BLaER1 (cell line): ENCODE data around the gene ENGASE.

Experiments used
- H3K27ac ChIP-seq: shearing (Covaris generic); formaldehyde crosslinking; 2 replicates; pipeline ENCODE4 v1.8.1; 2022
- H3K27me3 ChIP-seq: shearing (Covaris generic); formaldehyde crosslinking; 2 replicates; pipeline ENCODE4 v1.8.1; 2022
- H3K36me3 ChIP-seq: shearing (Covaris generic); formaldehyde crosslinking; 2 replicates; pipeline ENCODE4 v1.8.1; 2022
- H3K4me1 ChIP-seq: shearing (Covaris generic); formaldehyde crosslinking; 2 replicates; pipeline ENCODE4 v1.8.1; 2022
- H3K4me2 ChIP-seq: shearing (Covaris generic); formaldehyde crosslinking; 2 replicates; pipeline ENCODE4 v1.8.1; 2022
- H3K4me3 ChIP-seq: shearing (Covaris generic); formaldehyde crosslinking; 2 replicates; pipeline ENCODE4 v1.8.1; 2022
- H3K9ac ChIP-seq: shearing (Covaris generic); formaldehyde crosslinking; 2 replicates; pipeline ENCODE4 v1.8.1; 2022
- H3K9me3 ChIP-seq: shearing (Covaris generic); formaldehyde crosslinking; 2 replicates; pipeline ENCODE4 v1.8.1; 2022
- H4K20me1 ChIP-seq: shearing (Covaris generic); formaldehyde crosslinking; 2 replicates; pipeline ENCODE4 v1.8.1; 2022
- Cebpa-rat ChIP-seq: shearing (Covaris generic); IDR thresholded peaks from 2 replicates; pipeline ENCODE4 v1.8.1; 2022

ENGASE gene

DNA sequence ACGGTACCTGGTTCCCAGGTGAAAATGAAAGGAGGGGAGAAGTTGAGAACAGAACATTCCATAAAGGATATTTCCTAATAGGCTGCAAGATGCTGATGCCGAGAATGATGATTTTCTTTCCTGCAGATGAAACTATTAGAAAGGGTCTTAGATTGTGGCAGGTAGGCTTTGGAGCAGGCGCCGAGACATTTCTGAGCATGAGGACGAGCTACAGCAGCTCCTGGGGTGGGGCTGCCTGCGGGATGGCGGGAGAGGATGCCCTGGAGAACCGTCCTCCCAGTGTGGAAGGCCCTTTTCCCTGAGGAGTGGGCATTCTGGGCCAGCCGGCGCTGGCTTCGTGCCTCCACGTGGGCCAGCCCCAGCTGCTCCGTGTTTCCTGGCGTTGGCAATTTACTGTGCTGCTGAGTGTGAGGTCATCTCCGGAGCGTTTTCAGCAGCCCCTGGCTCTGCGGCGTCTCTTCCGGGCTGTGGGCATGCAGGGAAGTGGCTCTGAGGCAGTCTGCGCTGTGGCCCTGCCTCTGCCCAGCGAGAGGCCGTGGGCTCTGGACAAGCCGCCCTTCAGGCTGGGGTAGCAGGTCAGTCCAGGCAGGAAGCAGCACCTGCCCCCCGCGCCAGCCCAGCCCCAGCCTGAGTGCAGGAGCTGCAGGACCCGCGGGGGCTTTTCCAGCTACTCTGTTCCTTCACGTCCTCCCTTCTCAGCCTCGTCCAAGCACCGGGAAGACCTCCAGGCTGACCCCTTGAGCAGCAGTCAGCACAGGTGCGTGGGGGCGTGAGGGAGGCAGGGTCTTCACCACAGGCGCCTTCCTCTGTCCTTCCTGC, 12.2 kb downstream of the ENGASE start:
- H3K36me3 ChIP-seq: peaks cover 63% of the 10 kb centered on the region
- TF ChIP-seq Cebpa-rat: no peak

GRCh38 chr17:79087428-79088143, 13.0 kb downstream of the ENGASE start:
- peaks cover 4% of the 10 kb centered on the region; the same call in 1 of the 2 replicates for H3K27me3 ChIP-seq
- H3K4me2 ChIP-seq: no peak overlapping the region
- TF ChIP-seq Cebpa-rat: no peak
- H3K36me3 ChIP-seq: peaks cover 55% of the 10 kb centered on the region
- H3K9me3 ChIP-seq: no peaks in the 10 kb centered on the region
- H3K9ac ChIP-seq: no peak overlapping the region
- H3K27ac ChIP-seq: no peak overlapping the region
- H3K4me1 ChIP-seq: peaks cover 27% of the 10 kb centered on the region
- peaks cover 63% of the 10 kb centered on the region for H4K20me1 ChIP-seq
- no peak overlapping the region for H3K4me3 ChIP-seq

More for the DNA sequence above, 12.2 kb downstream of the ENGASE start:
- Histone ChIP-seq H3K9ac (no peak overlapping the region), H4K20me1 (peaks cover 70% of the 10 kb centered on the region), H3K4me3 (no peak overlapping the region), H3K9me3 (no peaks in the 10 kb centered on the region), H3K4me1 (peaks cover 27% of the 10 kb centered on the region), H3K27me3 (no peaks in the 10 kb centered on the region), H3K4me2 (no peak overlapping the region), H3K27ac (no peak overlapping the region)

GRCh38 chr17:79088247-79088996, 13.8 kb downstream of the ENGASE start:
- H4K20me1 ChIP-seq: peaks cover 54% of the 10 kb centered on the region
- H3K9me3 ChIP-seq: no peaks in the 10 kb centered on the region
- no peak overlapping the region for H3K4me2 ChIP-seq
- H3K4me1 ChIP-seq: peaks cover 36% of the 10 kb centered on the region
- no peak overlapping the region for H3K4me3 ChIP-seq
- no peak for TF ChIP-seq Cebpa-rat
- H3K9ac ChIP-seq: no peak overlapping the region
- H3K27me3 ChIP-seq: peaks cover 13% of the 10 kb centered on the region; the same call in 1 of the 2 replicates
- peaks cover 47% of the 10 kb centered on the region for H3K36me3 ChIP-seq
- H3K27ac ChIP-seq: no peak overlapping the region

DNA sequence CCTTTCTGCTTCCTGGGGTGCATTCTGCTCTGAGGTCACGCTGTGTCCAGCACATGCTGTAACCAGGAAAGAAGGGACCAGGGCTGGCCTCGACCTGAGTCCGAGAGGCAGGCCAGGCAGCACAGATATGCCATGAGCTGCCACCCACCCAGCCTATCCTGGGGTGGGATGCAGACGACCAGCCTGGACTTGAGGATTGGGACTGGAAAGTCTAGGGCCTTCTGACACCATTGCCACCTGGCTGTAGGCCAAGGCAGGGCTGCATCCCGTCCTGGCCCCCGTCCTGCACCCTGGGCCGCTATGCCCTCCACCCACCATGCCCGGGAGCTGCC, 14.3 kb downstream of the ENGASE start:
- H3K27me3 ChIP-seq: peaks cover 18% of the 10 kb centered on the region; the same call in 1 of the 2 replicates
- no peaks in the 10 kb centered on the region for H3K9me3 ChIP-seq
- no peak overlapping the region for H3K4me2 ChIP-seq
- H3K27ac ChIP-seq: no peak overlapping the region
- H3K9ac ChIP-seq: no peak overlapping the region
- peaks cover 50% of the 10 kb centered on the region for H4K20me1 ChIP-seq
- peaks cover 41% of the 10 kb centered on the region for H3K36me3 ChIP-seq
- no peak overlapping the region for H3K4me3 ChIP-seq
- H3K4me1 ChIP-seq: peaks cover 41% of the 10 kb centered on the region
- TF ChIP-seq Cebpa-rat: no peak

- peaks cover 49% of the 10 kb centered on the region for H3K4me1 ChIP-seq
- H3K27ac ChIP-seq: no peak overlapping the region
- peaks cover 50% of the 10 kb centered on the region for H4K20me1 ChIP-seq
- peak overlapping the region; percentile 30; the same call in 1 of the 2 replicates for H3K4me2 ChIP-seq
- TF ChIP-seq Cebpa-rat: no peak
- H3K27me3 ChIP-seq: peaks cover 25% of the 10 kb centered on the region; the same call in 1 of the 2 replicates
- no peaks in the 10 kb centered on the region for H3K9me3 ChIP-seq
- H3K36me3 ChIP-seq: peaks cover 33% of the 10 kb centered on the region
- H3K4me3 ChIP-seq: no peak overlapping the region
- no peak overlapping the region for H3K9ac ChIP-seq
These were observed 15.3 kb downstream of the ENGASE start for GRCh38 chr17:79089720-79090442.

- H3K4me1 ChIP-seq: peaks cover 56% of the 10 kb centered on the region
These were observed 16.0 kb downstream of the ENGASE start for GRCh38 chr17:79090443-79091225.

DNA sequence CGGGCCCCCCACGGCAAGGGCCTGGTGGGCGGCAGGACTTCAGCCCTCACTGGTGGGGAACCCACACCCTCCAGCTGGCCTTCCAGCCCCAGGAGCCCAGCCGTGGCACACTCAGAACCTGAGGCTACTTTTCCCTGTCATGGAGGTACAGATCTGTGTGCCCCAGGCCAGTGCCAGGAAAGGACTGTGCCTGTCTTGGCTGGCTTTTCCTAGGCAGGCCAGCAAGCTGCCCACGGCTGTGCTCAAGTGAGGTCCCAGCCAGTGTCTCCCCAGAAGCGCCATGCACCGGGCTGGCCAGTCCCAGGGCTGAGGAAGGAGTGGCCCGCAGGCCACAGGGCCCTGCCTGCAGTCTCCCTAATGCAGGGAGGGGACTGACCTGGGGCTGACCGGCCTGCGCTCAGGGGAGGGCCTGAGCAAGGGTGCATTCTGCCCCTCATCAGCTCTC, 16.6 kb downstream of the ENGASE start:
- Histone ChIP-seq H3K9ac (no peak overlapping the region), H3K27ac (no peak overlapping the region)
- no peak for TF ChIP-seq Cebpa-rat

More at GRCh38 chr17:79090443-79091225, 16.0 kb downstream of the ENGASE start:
- Histone ChIP-seq H3K4me3 (no peak overlapping the region), H3K4me2 (peak overlapping the region; percentile 30), H4K20me1 (peaks cover 50% of the 10 kb centered on the region), H3K27me3 (peaks cover 32% of the 10 kb centered on the region; the same call in 1 of the 2 replicates), H3K36me3 (peaks cover 26% of the 10 kb centered on the region), H3K9me3 (no peaks in the 10 kb centered on the region), H3K27ac (no peak overlapping the region), H3K9ac (no peak overlapping the region)
- no peak for TF ChIP-seq Cebpa-rat

DNA sequence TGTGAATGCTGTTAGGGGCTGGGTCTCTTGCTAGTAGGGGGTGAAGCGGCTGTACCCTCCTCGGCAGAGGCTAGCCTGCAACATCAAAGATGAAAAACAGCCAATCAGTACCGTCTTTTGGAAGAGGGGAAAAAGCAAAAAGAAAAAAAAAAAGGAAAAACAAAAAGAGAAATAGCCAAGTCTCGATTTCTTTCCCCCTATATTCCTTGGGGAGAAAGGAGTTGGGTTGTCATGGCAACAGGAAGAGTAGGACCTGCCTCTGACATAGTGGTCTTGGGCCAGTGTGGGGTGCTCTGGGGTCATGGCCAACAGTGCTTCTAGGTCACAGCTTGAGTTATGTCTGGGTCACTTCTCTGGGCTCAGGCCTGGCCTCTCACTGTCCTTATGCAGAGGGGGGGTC, 17.9 kb downstream of the ENGASE start:
- H3K4me1 ChIP-seq: peaks cover 62% of the 10 kb centered on the region
- no peak overlapping the region for H3K27ac ChIP-seq
- H3K9me3 ChIP-seq: no peaks in the 10 kb centered on the region
- H3K4me3 ChIP-seq: no peak overlapping the region
- H3K27me3 ChIP-seq: peaks cover 48% of the 10 kb centered on the region
- 0 out of 2 replicates have a peak overlapping the region, but pooled peaks have one; percentile 24 for H3K9ac ChIP-seq
- TF ChIP-seq Cebpa-rat: no peak
- H4K20me1 ChIP-seq: peaks cover 39% of the 10 kb centered on the region
- H3K36me3 ChIP-seq: peaks cover 7% of the 10 kb centered on the region; the same call in 1 of the 2 replicates
- H3K4me2 ChIP-seq: peak overlapping the region; percentile 75

More for the DNA sequence above, 16.6 kb downstream of the ENGASE start:
- no peak overlapping the region for H3K4me3 ChIP-seq
- peaks cover 38% of the 10 kb centered on the region for H3K27me3 ChIP-seq
- H4K20me1 ChIP-seq: peaks cover 50% of the 10 kb centered on the region
- peaks cover 62% of the 10 kb centered on the region for H3K4me1 ChIP-seq
- peak overlapping the region; percentile 30 for H3K4me2 ChIP-seq
- peaks cover 20% of the 10 kb centered on the region for H3K36me3 ChIP-seq
- H3K9me3 ChIP-seq: no peaks in the 10 kb centered on the region
